Hepatocyte (in vitro differentiated cells): ENCODE data around the gene PCGF2.

Experiments
- EZH2 ChIP-seq: fragments of 200-600 bp; sonication (generic); IDR thresholded peaks from 2 replicates; pipeline ENCODE4 v1.6.1; 2016; ENCODE audit warnings: antibody characterized with exemption, mild to moderate bottlenecking, borderline replicate concordance
- EZH2phosphoT487 ChIP-seq: fragments of 200-600 bp; sonication (generic); IDR thresholded peaks from one replicate; pipeline ENCODE4 v1.6.1; 2018; ENCODE audit warnings: antibody characterized with exemption, mild to moderate bottlenecking, low read depth, moderate library complexity; ENCODE audit not compliant: unreplicated experiment, severe bottlenecking
- TF ChIP-seq, protein P1 (sequence below): fragments of 200-600 bp; sonication (generic); IDR thresholded peaks from 2 replicates; pipeline ENCODE4 v1.5.1; 2016; ENCODE audit warnings: antibody characterized with exemption, mild to moderate bottlenecking; ENCODE audit not compliant: poor library complexity

DNA sequence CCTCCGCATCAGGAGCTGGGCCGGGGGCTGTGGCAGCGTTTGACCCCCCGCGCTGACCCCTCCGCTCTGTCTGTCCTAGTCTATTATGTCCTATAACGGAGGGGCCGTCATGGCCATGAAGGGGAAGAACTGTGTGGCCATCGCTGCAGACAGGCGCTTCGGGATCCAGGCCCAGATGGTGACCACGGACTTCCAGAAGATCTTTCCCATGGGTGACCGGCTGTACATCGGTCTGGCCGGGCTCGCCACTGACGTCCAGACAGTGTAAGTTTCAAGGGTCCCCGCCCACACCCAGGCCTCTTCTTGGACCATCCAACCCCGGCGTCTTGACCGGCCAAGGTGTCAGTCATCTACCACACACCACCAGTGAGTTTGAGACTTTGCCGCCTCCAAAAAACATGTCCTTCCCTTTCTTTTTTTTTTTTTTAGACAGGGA, 5.0 kb upstream of the PCGF2 start:
- TF ChIP-seq, protein P1, sequence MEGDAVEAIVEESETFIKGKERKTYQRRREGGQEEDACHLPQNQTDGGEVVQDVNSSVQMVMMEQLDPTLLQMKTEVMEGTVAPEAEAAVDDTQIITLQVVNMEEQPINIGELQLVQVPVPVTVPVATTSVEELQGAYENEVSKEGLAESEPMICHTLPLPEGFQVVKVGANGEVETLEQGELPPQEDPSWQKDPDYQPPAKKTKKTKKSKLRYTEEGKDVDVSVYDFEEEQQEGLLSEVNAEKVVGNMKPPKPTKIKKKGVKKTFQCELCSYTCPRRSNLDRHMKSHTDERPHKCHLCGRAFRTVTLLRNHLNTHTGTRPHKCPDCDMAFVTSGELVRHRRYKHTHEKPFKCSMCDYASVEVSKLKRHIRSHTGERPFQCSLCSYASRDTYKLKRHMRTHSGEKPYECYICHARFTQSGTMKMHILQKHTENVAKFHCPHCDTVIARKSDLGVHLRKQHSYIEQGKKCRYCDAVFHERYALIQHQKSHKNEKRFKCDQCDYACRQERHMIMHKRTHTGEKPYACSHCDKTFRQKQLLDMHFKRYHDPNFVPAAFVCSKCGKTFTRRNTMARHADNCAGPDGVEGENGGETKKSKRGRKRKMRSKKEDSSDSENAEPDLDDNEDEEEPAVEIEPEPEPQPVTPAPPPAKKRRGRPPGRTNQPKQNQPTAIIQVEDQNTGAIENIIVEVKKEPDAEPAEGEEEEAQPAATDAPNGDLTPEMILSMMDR = no peak
- TF ChIP-seq EZH2 = no peak
- TF ChIP-seq EZH2phosphoT487 = no peak
